MCF 10A (cell line): Measurements from ENCODE around the gene CSMD2. TPM values are rescaled to one million over a fixed set of nuclear protein-coding genes. Genes with fewer than 3 reads are reported as not detected.

ENCODE experiments used
- BruUV-seq: library from RNA; stranded (reverse); fragments of 400-500 nt; replicated peaks from 2 replicates; lab custom pipeline; 2021; lab: Mats Ljungman, UMichigan
- CTCF ChIA-PET: fragments of 300-600 bp; sonication (Branson Sonifier 250); formaldehyde crosslinking; extraction: SDS; loops from one replicate; lab custom pipeline; 2021; ENCODE audit warnings: antibody characterized with exemption, inconsistent platforms; lab: Yijun Ruan, JAX
- POLR2A ChIA-PET: fragments of 300-600, 350-650 bp; sonication (Branson Sonifier 250); formaldehyde crosslinking; extraction: SDS; loops from one replicate; lab custom pipeline; 2020; ENCODE audit warnings: antibody characterized with exemption, inconsistent platforms; lab: Yijun Ruan, JAX
- DNase-seq: peaks from one replicate; pipeline ENCODE4 v3.0.0-alpha.2; 2018; ENCODE audit not compliant: unreplicated experiment
- H3K27ac Mint-ChIP-seq: one replicate; pipeline ENCODE4 v1.8.0; 2022; ENCODE audit warnings: mild to moderate bottlenecking, low read depth, mixed read lengths; ENCODE audit not compliant: unreplicated experiment
- H3K27me3 Mint-ChIP-seq: one replicate; pipeline ENCODE4 v1.8.0; 2022; ENCODE audit warnings: mixed read lengths; ENCODE audit not compliant: insufficient read depth, unreplicated experiment
- H3K36me3 Mint-ChIP-seq: one replicate; pipeline ENCODE4 v1.8.0; 2022; ENCODE audit warnings: mild to moderate bottlenecking, moderate library complexity, mixed read lengths; ENCODE audit not compliant: insufficient read depth, unreplicated experiment
- H3K4me1 Mint-ChIP-seq: one replicate; pipeline ENCODE4 v1.8.0; 2022; ENCODE audit warnings: mixed read lengths; ENCODE audit not compliant: insufficient read depth, unreplicated experiment
- H3K4me3 Mint-ChIP-seq: one replicate; pipeline ENCODE4 v1.8.0; 2022; ENCODE audit warnings: mild to moderate bottlenecking, moderate library complexity, mixed read lengths; ENCODE audit not compliant: unreplicated experiment
- H3K9me3 Mint-ChIP-seq: one replicate; pipeline ENCODE4 v1.8.0; 2022; ENCODE audit warnings: mixed read lengths; ENCODE audit not compliant: unreplicated experiment
- CTCF ChIP-seq: fragments of 200-600 bp; IDR thresholded peaks from one replicate; pipeline ENCODE4 v1.8.0; 2022; ENCODE audit warnings: antibody characterized with exemption, mild to moderate bottlenecking; ENCODE audit not compliant: unreplicated experiment
- intact Hi-C: fragments of 100-400 bp; cut with micrococcal nuclease; formaldehyde crosslinking; loops from 2 replicates; pipeline ENCODE4 v1.14.1; 2022
- total RNA-seq: library from RNA; stranded (reverse); gene quantifications from 2 replicates; pipeline ENCODE4 v1.2.3, GENCODE V29; 2022

Gene CSMD2
- total RNA-seq, 1 experiment from 2014 or later: not detected

DNA sequence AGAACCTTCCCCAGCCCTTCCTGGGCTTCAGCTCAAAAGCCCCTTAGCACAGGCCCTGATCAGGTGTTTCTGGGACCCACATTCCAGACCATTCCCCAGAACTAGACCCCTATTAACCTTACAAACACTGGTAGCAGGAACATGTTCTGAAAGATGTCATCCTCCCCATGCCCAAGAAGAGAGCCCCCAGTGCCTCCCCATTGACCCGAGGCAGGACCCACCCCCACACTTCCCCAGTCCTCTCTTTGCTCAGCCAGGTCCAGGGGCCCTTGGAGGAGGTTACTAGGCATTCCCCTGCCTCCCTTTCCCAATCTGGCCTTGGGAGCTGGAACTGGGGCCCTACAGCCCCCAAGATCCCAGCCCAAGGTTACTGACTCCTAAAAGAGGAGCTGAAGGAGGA is 340.1 kb downstream of the CSMD2 start:
- DNase-seq: no peak
- Mint-ChIP-seq H3K4me1 (no peaks in the 10 kb centered on the region), H3K9me3 (peaks cover 46% of the 10 kb centered on the region), H3K27ac (no peak overlapping the region), H3K4me3 (no peak overlapping the region), H3K36me3 (no peaks in the 10 kb centered on the region), H3K27me3 (no peaks in the 10 kb centered on the region)
- intact Hi-C loops: no loop called here
- BruUV-seq: no TSS peak
- no peak for TF ChIP-seq CTCF
- POLR2A ChIA-PET: no interaction called here
- CTCF ChIA-PET: interaction anchor here (0.6 to 0.8 kb wide), 2 partner anchors 474 to 1039 kb away, joined by 3 to 4 read pairs; no protein-coding TSS in a partner anchor

DNA sequence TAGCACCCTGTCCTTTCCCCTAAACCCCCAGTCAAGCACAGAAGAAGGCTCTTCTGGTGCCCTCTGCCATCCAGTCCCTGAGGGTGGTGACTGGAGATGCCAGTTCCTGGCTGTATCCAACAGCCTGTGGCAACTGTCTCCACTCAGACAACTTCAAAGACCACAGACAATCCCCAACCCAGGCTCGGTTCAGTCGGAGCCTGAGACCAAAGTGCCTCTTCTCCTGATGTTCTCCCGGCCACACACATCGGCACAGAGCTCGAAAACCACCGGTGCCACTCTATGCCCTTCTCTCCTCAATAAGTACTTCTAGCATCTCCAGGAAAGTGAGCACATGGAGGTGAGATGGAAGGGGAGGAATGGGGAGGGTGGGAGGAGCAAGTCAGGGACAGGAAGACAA is 340.7 kb downstream of the CSMD2 start:
- Mint-ChIP-seq H3K36me3 (no peaks in the 10 kb centered on the region), H3K4me3 (no peak overlapping the region), H3K27me3 (no peaks in the 10 kb centered on the region), H3K27ac (no peak overlapping the region), H3K9me3 (peaks cover 47% of the 10 kb centered on the region), H3K4me1 (no peaks in the 10 kb centered on the region)
- no peak for DNase-seq
- intact Hi-C loops: no loop called here
- TF ChIP-seq CTCF: no peak
- no TSS peak for BruUV-seq
- ChIA-PET CTCF (no interaction called here), POLR2A (no interaction called here)

DNA sequence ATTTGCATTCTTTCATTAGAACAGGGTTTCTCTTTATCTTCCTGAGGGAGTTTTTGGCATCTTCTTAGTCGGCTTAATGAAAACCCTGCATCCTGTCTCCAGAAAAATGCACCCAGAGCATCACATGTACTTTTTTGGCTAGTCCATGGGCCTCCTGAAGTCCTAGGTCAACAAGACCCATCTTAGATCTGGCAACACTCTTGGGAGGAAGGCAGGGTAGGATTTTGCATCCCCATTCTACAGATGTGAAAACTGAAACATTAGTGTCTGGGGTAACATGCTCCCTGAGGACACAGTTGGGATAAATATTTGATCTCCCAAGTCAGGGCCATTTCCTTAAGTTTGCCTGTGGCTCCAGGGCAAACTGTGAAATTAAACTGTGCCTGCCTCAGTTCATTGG is 341.2 kb downstream of the CSMD2 start:
- H3K4me1 Mint-ChIP-seq: no peaks in the 10 kb centered on the region
- POLR2A ChIA-PET: no interaction called here
- DNase-seq: no peak
- H3K4me3 Mint-ChIP-seq: no peak overlapping the region
- no peaks in the 10 kb centered on the region for H3K36me3 Mint-ChIP-seq
- TF ChIP-seq CTCF: no peak
- peaks cover 43% of the 10 kb centered on the region for H3K9me3 Mint-ChIP-seq
- no peak overlapping the region for H3K27ac Mint-ChIP-seq
- intact Hi-C loops: no loop called here
- CTCF ChIA-PET: no interaction called here
- no TSS peak for BruUV-seq
- H3K27me3 Mint-ChIP-seq: no peaks in the 10 kb centered on the region

DNA sequence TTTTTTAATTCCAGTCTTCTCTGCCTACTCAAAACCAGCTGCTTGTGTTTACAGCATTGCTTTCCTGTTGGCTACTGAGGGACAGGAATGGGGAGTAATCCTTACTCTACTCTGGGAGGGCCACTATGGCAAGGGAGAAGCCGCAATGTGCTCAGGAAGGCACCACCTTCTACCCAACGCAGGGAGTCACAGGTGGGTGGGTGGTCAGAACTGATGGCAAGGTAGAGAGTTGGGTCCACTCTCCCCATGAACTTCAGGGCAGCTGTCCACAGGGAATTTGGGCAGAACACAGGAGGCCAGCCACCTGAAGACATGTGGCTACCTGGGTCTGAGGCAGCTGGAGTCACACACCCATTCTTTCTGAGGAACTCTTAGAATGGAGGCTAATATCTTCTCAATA is 341.6 kb downstream of the CSMD2 start:
- Mint-ChIP-seq H3K27ac (no peak overlapping the region), H3K4me1 (no peaks in the 10 kb centered on the region), H3K36me3 (no peaks in the 10 kb centered on the region), H3K4me3 (no peak overlapping the region), H3K9me3 (peaks cover 43% of the 10 kb centered on the region), H3K27me3 (no peaks in the 10 kb centered on the region)
- BruUV-seq: no TSS peak
- no peak for TF ChIP-seq CTCF
- intact Hi-C loops: no loop called here
- DNase-seq: no peak
- CTCF ChIA-PET: no interaction called here
- POLR2A ChIA-PET: no interaction called here
